Ovary (tissue), 3 donors: ENCODE data around the gene ATP5F1C.

Experiments used
- EP300 ChIP-seq: sonication (generic); formaldehyde crosslinking; IDR thresholded peaks from one replicate; pipeline ENCODE4 v1.6.1; 2017; ENCODE audit warnings: antibody characterized with exemption
- POLR2A ChIP-seq: fragments of 450-650 bp; IDR thresholded peaks from one replicate; pipeline ENCODE4 v1.6.1; 2017; ENCODE audit warnings: antibody characterized with exemption, mild to moderate bottlenecking, moderate library complexity
- TF ChIP-seq, protein P1 (sequence below), 3 donors: fragments of 450-650 bp in 2 of 3; fragments of 200-600 bp in 1 of 3; IDR thresholded peaks; one replicate each; pipeline versions ENCODE4 v1.5.1 to v1.8.0; 2016 to 2022; ENCODE audit warnings: antibody characterized with exemption in 3 of 3, mild to moderate bottlenecking in 1 of 3
- donor health status: DM: no; HTN: no; CAD: no.

DNA sequence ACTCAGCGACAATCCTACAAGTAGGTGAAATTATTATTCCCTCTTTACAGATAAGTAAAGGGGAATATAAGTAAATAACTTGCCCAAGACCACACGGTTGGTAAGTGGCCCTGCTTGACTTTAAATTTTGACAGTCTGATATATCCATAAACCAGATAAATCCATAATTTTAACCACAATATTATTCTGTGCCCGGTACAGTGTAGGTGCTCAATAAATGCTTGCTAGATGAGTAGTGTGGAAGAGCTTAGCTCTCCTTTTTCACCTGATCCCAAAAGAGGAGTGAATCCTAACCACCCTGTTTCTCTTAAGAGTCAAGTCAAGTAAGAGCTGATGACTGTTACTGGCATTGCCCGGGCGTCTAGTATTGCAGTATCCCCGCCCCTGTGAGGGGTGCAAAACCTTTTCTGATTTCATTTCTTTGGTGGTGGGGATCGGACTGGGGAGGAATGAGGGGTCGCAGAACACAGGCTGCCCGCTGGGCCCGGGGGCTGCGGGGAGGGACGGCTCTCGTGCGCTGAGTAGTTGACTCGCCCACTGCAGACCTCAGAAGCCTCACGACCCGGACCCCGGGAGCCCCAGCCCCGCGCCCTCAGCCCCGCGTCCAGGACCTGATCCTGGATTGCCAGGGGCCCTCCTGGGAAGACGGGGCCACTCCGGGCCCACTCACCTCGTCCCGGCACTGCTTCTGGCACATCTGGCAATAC lies 674 bp upstream of the ATP5F1C start:
- no peak for TF ChIP-seq POLR2A
- TF ChIP-seq, protein P1, sequence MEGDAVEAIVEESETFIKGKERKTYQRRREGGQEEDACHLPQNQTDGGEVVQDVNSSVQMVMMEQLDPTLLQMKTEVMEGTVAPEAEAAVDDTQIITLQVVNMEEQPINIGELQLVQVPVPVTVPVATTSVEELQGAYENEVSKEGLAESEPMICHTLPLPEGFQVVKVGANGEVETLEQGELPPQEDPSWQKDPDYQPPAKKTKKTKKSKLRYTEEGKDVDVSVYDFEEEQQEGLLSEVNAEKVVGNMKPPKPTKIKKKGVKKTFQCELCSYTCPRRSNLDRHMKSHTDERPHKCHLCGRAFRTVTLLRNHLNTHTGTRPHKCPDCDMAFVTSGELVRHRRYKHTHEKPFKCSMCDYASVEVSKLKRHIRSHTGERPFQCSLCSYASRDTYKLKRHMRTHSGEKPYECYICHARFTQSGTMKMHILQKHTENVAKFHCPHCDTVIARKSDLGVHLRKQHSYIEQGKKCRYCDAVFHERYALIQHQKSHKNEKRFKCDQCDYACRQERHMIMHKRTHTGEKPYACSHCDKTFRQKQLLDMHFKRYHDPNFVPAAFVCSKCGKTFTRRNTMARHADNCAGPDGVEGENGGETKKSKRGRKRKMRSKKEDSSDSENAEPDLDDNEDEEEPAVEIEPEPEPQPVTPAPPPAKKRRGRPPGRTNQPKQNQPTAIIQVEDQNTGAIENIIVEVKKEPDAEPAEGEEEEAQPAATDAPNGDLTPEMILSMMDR (IDR thresholded peaks at IDR 0.05), result no peak
- no peak for TF ChIP-seq EP300
